Measurements from ENCODE around the gene PCLO. TPM values are rescaled to one million over a fixed set of nuclear protein-coding genes. Genes with fewer than 3 reads are reported as not detected.

Gene PCLO
- total RNA-seq, 1 experiment from 2014 or later: 3.0 TPM

- TF ChIP-seq IRF1 (CRISPR knock-in tag; IDR thresholded peaks at IDR 0.05) (no peak), ZNF317 (CRISPR knock-in tag; IDR thresholded peaks at IDR 0.05; ENCODE audit: borderline replicate concordance, low read depth) (no peak), MLX (CRISPR knock-in tag; IDR thresholded peaks at IDR 0.05) (no peak), RELA (CRISPR knock-in tag; IDR thresholded peaks at IDR 0.05; ENCODE audit: borderline replicate concordance) (no peak), USF1 (CRISPR knock-in tag; IDR thresholded peaks at IDR 0.05) (no peak), ATF2 (CRISPR knock-in tag; IDR thresholded peaks at IDR 0.05; ENCODE audit: borderline replicate concordance, low read depth) (no peak), E2F1 (CRISPR knock-in tag; IDR thresholded peaks at IDR 0.05) (no peak), SP1 (CRISPR knock-in tag; conservative IDR thresholded peaks at IDR 0.05) (no peak), JUN (CRISPR knock-in tag; IDR thresholded peaks at IDR 0.05) (no peak), NFE2L1 (CRISPR knock-in tag; IDR thresholded peaks at IDR 0.05) (no peak), FOXJ3 (CRISPR knock-in tag; IDR thresholded peaks at IDR 0.05; ENCODE audit: borderline replicate concordance) (no peak), HMGA2 (CRISPR knock-in tag; IDR thresholded peaks at IDR 0.05) (no peak), FOXK1 (CRISPR knock-in tag; IDR thresholded peaks at IDR 0.05) (no peak), ZBTB43 (CRISPR knock-in tag; IDR thresholded peaks at IDR 0.05) (no peak), CREM (CRISPR knock-in tag; IDR thresholded peaks at IDR 0.05) (no peak), ZNF416 (CRISPR knock-in tag; IDR thresholded peaks at IDR 0.05) (no peak)
- CTCF ChIA-PET: no interaction called here
- H3K4me1 Mint-ChIP-seq: 0 out of 2 replicates have a peak, but pooled peaks cover 3% of the 10 kb centered on the region
- H3K4me3 Mint-ChIP-seq: no peak overlapping the region
- POLR2A ChIA-PET: no interaction called here
- no peaks in the 10 kb centered on the region for H3K27me3 Mint-ChIP-seq (ENCODE audit: low read depth)
- no peak for DNase-seq (ENCODE audit: low spot score)
- no peak overlapping the region for H3K27ac Mint-ChIP-seq
- H3K36me3 Mint-ChIP-seq: no peaks in the 10 kb centered on the region
- no peaks in the 10 kb centered on the region for H3K9me3 Mint-ChIP-seq
- no peak for ATAC-seq
These were observed 97.0 kb downstream of the PCLO start for GRCh38 chr7:83065714-83066113.

GRCh38 chr7:83060218-83060617 is 102.5 kb downstream of the PCLO start:
- ATAC-seq: no peak; the same call in 1 of the 2 replicates
- Mint-ChIP-seq H3K27ac (no peak overlapping the region), H3K4me1 (no peaks in the 10 kb centered on the region), H3K27me3 (ENCODE audit: low read depth) (no peaks in the 10 kb centered on the region), H3K36me3 (no peaks in the 10 kb centered on the region), H3K9me3 (no peaks in the 10 kb centered on the region), H3K4me3 (no peak overlapping the region)
- TF ChIP-seq SP1 (CRISPR knock-in tag; conservative IDR thresholded peaks at IDR 0.05) (no peak), MXD4 (CRISPR knock-in tag; IDR thresholded peaks at IDR 0.05; ENCODE audit: borderline replicate concordance) (no peak), MAX (CRISPR knock-in tag; IDR thresholded peaks at IDR 0.05) (no peak), CDX4 (CRISPR knock-in tag; IDR thresholded peaks at IDR 0.05; ENCODE audit: borderline replicate concordance) (no peak), JUN (CRISPR knock-in tag; IDR thresholded peaks at IDR 0.05) (no peak)
- DNase-seq (ENCODE audit: low spot score): no peak
- ChIA-PET POLR2A (no interaction called here), CTCF (no interaction called here)

Data from WTC11 (cell line).